HG03196 (cell line): ENCODE data around the gene STUB1.
A peak's percentile ranks its signal among the peaks of the same experiment; 100 is the strongest.

Source experiments
- ATAC-seq: cut with Tn5 transposase; IDR thresholded peaks from one replicate; pipeline ENCODE4 v1.9.1; 2021; ENCODE audit not compliant: unreplicated experiment

The STUB1 gene

GRCh38 chr16:643050-643368 is 37.2 kb upstream of the STUB1 start:
- ATAC-seq, result no peak

GRCh38 chr16:644556-644955 is 35.7 kb upstream of the STUB1 start:
- ATAC-seq, result no peak

GRCh38 chr16:645852-646678 is 34.1 kb upstream of the STUB1 start:
- no peak for ATAC-seq

GRCh38 chr16:646679-647172 is 33.5 kb upstream of the STUB1 start:
- ATAC-seq, result no peak

GRCh38 chr16:647173-647902 is 32.9 kb upstream of the STUB1 start:
- no peak for ATAC-seq

GRCh38 chr16:648071-648780 is 32.0 kb upstream of the STUB1 start:
- ATAC-seq, result no peak

GRCh38 chr16:648781-649589 is 31.2 kb upstream of the STUB1 start, which contains the start of gene WDR90:
WDR90 (plus strand) TSS chr16:649365; CDS start chr16:649417, 52 bp downstream.
- ATAC-seq, result peak; percentile 58

GRCh38 chr16:649631-650030 is 30.6 kb upstream of the STUB1 start:
- ATAC-seq, result no peak

- no peak for ATAC-seq
Observed at GRCh38 chr16:651844-652243, 28.4 kb upstream of the STUB1 start.

GRCh38 chr16:652454-653305 is 27.5 kb upstream of the STUB1 start:
- no peak for ATAC-seq

- ATAC-seq, result no peak
Observed at GRCh38 chr16:654034-654433, 26.2 kb upstream of the STUB1 start.

- ATAC-seq, result no peak
Observed at GRCh38 chr16:657487-657886, 22.7 kb upstream of the STUB1 start.

GRCh38 chr16:658679-659571 is 21.3 kb upstream of the STUB1 start:
- ATAC-seq, result no peak

GRCh38 chr16:659618-660017 is 20.6 kb upstream of the STUB1 start:
- ATAC-seq, result no peak

GRCh38 chr16:660132-660458 is 20.1 kb upstream of the STUB1 start:
- no peak for ATAC-seq

GRCh38 chr16:660459-661183 is 19.6 kb upstream of the STUB1 start:
- peak; percentile 38 for ATAC-seq

- ATAC-seq, result peak; percentile 14
Observed at GRCh38 chr16:661184-661821, 18.9 kb upstream of the STUB1 start.

- ATAC-seq, result no peak
Observed at GRCh38 chr16:662095-662494, 18.1 kb upstream of the STUB1 start.
